ENCODE data around the gene SMIM13.
A peak's percentile ranks its signal among the peaks of the same experiment; 100 is the strongest.

Gene SMIM13

GRCh38 chr6:11130605-11131004, 37.0 kb downstream of the SMIM13 start:
- Histone ChIP-seq H3K27ac (peak overlapping the region; percentile 52), H3K4me3 (IDR thresholded peaks at IDR 0.05; ENCODE audit: insufficient read depth, low read depth, low read length) (no peak overlapping the region), H3K79me2 (ENCODE audit: insufficient read depth, low read depth) (peaks cover 41% of the 10 kb centered on the region; the same call in 1 of the 2 replicates), H3K4me2 (peak overlapping the region; percentile 81), H3K9ac (no peak overlapping the region), H4K20me1 (ENCODE audit: insufficient read depth) (peaks cover 8% of the 10 kb centered on the region; the same call in 1 of the 2 replicates), H3K27me3 (ENCODE audit: insufficient read depth, low read depth) (no peaks in the 10 kb centered on the region), H3K36me3 (ENCODE audit: insufficient read depth) (0 out of 2 replicates have a peak, but pooled peaks cover 7% of the 10 kb centered on the region), H2AFZ (ENCODE audit: low read depth) (no peak overlapping the region), H3K4me1 (ENCODE audit: low read depth, poor library complexity, severe bottlenecking) (peaks cover 30% of the 10 kb centered on the region)
- no peak for TF ChIP-seq CTCF (conservative IDR thresholded peaks at IDR 0.05; ENCODE audit: low read depth, low read length)

GRCh38 chr6:11132194-11132888, 38.7 kb downstream of the SMIM13 start:
- TF ChIP-seq CTCF (conservative IDR thresholded peaks at IDR 0.05; ENCODE audit: low read depth, low read length) = no peak
- Histone ChIP-seq H3K4me3 (IDR thresholded peaks at IDR 0.05; ENCODE audit: insufficient read depth, low read depth, low read length) (no peak overlapping the region), H3K4me2 (no peak overlapping the region), H3K79me2 (ENCODE audit: insufficient read depth, low read depth) (peaks cover 30% of the 10 kb centered on the region; the same call in 1 of the 2 replicates), H3K9ac (no peak overlapping the region), H3K36me3 (ENCODE audit: insufficient read depth) (0 out of 2 replicates have a peak, but pooled peaks cover 7% of the 10 kb centered on the region), H3K27me3 (ENCODE audit: insufficient read depth, low read depth) (no peaks in the 10 kb centered on the region), H3K27ac (no peak overlapping the region), H4K20me1 (ENCODE audit: insufficient read depth) (peaks cover 8% of the 10 kb centered on the region; the same call in 1 of the 2 replicates), H3K4me1 (ENCODE audit: low read depth, poor library complexity, severe bottlenecking) (peaks cover 30% of the 10 kb centered on the region), H2AFZ (ENCODE audit: low read depth) (no peak overlapping the region)

- H3K27ac ChIP-seq = no peak overlapping the region
- peaks cover 8% of the 10 kb centered on the region; the same call in 1 of the 2 replicates for H4K20me1 ChIP-seq (ENCODE audit: insufficient read depth)
- H3K79me2 ChIP-seq (ENCODE audit: insufficient read depth, low read depth) = peaks cover 29% of the 10 kb centered on the region; the same call in 1 of the 2 replicates
- H3K4me1 ChIP-seq (ENCODE audit: low read depth, poor library complexity, severe bottlenecking) = peaks cover 29% of the 10 kb centered on the region
- no peaks in the 10 kb centered on the region for H3K27me3 ChIP-seq (ENCODE audit: insufficient read depth, low read depth)
- H3K9ac ChIP-seq = no peak overlapping the region
- H2AFZ ChIP-seq (ENCODE audit: low read depth) = no peak overlapping the region
- H3K4me2 ChIP-seq = no peak overlapping the region
- no peak for TF ChIP-seq CTCF (conservative IDR thresholded peaks at IDR 0.05; ENCODE audit: low read depth, low read length)
- H3K4me3 ChIP-seq (IDR thresholded peaks at IDR 0.05; ENCODE audit: insufficient read depth, low read depth, low read length) = no peak overlapping the region
- 0 out of 2 replicates have a peak, but pooled peaks cover 7% of the 10 kb centered on the region for H3K36me3 ChIP-seq (ENCODE audit: insufficient read depth)
These were observed 39.6 kb downstream of the SMIM13 start for GRCh38 chr6:11133281-11133680.

- Histone ChIP-seq H3K4me2 (no peak overlapping the region), H3K4me3 (IDR thresholded peaks at IDR 0.05; ENCODE audit: insufficient read depth, low read depth, low read length) (no peak overlapping the region), H3K36me3 (ENCODE audit: insufficient read depth) (0 out of 2 replicates have a peak, but pooled peaks cover 7% of the 10 kb centered on the region), H3K79me2 (ENCODE audit: insufficient read depth, low read depth) (peaks cover 1% of the 10 kb centered on the region; the same call in 1 of the 2 replicates), H3K9ac (no peak overlapping the region), H3K4me1 (ENCODE audit: low read depth, poor library complexity, severe bottlenecking) (no peaks in the 10 kb centered on the region), H2AFZ (ENCODE audit: low read depth) (no peak overlapping the region), H4K20me1 (ENCODE audit: insufficient read depth) (no peaks in the 10 kb centered on the region), H3K27me3 (ENCODE audit: insufficient read depth, low read depth) (no peaks in the 10 kb centered on the region), H3K27ac (no peak overlapping the region)
- TF ChIP-seq CTCF (conservative IDR thresholded peaks at IDR 0.05; ENCODE audit: low read depth, low read length) = no peak
These were observed 43.2 kb downstream of the SMIM13 start for GRCh38 chr6:11136809-11137208.
